AG20443 (cell line): ENCODE data around the gene MAN1A1.
A peak's percentile ranks its signal among the peaks of the same experiment; 100 is the strongest.

ENCODE experiments used
- DNase-seq: peaks from one replicate; pipeline ENCODE4 v3.0.0; 2012; ENCODE audit warnings: low spot score, mixed read lengths

Gene MAN1A1

DNA sequence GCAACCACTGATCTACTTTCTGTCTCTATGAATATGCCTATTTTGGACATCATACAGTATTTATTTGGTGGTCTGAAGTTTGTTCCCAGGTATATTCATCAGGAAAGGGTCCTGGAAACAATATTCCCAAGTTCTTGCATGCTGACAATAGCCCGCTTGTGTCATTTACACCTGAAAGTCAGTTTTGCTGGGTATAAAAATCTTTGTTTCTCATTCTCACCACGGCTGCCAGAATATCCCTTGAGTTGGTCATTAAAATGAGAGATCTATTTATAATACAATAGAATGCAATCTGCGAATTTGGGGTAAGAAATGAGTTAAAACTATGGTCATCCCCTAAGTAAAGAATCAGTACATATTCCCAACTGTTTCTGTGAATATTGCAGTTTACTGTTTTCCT is 79.0 kb downstream of the MAN1A1 start:
- DNase-seq, result no peak

- no peak for DNase-seq
Measured at GRCh38 chr6:119269266-119270103, 80.1 kb downstream of the MAN1A1 start.

GRCh38 chr6:119267126-119267905 is 82.2 kb downstream of the MAN1A1 start:
- no peak for DNase-seq

DNA sequence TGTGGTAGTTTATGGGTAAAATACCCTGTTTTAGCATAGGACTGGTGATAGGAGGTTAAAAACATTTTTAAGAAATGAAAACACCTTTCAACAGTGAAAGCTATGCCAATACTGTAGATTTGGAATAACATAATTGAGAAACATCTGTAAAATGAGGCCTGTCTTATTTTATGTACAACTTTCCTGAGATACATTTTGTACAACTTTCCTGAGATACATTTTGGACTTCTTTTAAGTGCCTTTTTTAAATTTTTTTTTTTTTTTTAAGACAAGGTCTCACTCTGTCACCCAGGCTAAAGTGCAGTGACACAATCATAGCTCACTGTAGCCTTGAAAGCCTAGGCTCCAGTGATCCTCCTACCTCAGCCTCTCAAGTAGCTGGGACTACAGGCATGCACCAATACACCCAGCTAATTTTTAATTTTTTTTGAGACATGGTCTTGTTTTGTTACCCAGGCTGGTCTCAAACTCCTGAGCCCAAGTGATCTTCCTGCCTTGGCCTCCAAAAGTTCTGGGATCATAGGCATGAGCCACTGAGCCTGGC is 84.6 kb downstream of the MAN1A1 start:
- DNase-seq, result no peak

GRCh38 chr6:119262612-119263011 is 86.9 kb downstream of the MAN1A1 start:
- no peak for DNase-seq

DNA sequence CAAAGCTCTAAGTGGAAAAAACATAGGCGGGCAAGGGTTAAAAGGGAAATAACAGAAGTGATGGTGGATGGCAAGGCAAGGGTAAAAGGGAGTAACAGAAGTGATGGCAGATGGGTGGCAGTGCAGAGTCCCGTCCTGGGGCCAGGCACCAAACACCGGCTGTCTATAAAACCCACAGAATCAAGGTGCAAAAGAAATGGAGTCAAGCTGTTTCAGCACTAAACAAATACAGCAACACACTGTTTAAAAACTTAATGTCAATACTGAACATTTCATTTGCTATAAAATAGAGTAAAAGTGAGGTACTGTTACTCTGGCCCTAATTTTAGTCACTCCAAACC is 87.6 kb downstream of the MAN1A1 start:
- no peak for DNase-seq

- no peak for DNase-seq
Measured at GRCh38 chr6:119259027-119259426, 90.5 kb downstream of the MAN1A1 start.

- no peak for DNase-seq
Measured at GRCh38 chr6:119257726-119258125, 91.8 kb downstream of the MAN1A1 start.

DNA sequence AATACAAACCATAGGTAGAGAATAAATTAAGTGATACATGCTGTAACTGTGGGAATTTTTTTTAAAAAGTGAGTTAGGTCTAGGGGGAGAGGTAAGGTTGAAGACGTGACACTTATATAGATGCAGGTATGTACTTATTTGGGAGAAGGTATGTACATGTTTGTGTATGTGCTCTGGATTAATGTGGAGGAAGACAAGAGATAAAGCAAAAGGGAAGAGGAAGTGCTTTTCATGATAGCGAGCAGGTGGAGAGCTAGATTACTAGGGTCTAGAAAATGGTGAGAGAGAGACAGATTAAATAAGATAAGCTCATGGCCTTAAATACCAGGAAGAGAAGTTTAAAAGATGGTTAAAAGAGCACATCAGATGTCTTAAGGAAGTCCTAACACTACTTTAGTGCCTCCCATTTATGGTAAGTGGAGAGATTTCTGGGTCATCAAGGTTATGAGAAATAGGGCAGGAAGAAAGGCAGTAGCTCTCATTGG is 92.5 kb downstream of the MAN1A1 start:
- no peak for DNase-seq

DNA sequence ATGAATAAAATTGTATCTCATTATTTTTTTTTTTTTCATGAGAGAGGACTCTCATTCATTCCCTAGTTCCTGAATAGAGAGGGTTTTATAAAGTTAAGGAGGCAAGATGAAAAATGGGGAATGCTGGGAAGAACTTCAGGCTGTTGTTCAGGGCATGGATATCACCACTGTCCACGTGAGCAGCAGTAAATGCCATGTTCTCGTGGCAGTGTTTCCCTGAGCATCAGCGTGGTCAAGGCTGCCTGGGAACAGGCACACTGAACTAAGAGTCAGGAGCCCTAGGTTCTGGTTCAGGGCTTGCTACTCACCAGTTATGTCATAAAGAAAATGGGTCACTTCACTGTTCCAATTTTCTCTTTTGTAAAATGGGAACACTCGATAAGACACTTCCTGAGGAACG is 93.2 kb downstream of the MAN1A1 start:
- DNase-seq, result no peak

GRCh38 chr6:119255492-119255891 is 94.1 kb downstream of the MAN1A1 start:
- DNase-seq, result no peak

GRCh38 chr6:119250036-119250435 is 99.5 kb downstream of the MAN1A1 start:
- DNase-seq, result no peak

- no peak for DNase-seq
Measured at GRCh38 chr6:119249319-119249718, 100.2 kb downstream of the MAN1A1 start.

DNA sequence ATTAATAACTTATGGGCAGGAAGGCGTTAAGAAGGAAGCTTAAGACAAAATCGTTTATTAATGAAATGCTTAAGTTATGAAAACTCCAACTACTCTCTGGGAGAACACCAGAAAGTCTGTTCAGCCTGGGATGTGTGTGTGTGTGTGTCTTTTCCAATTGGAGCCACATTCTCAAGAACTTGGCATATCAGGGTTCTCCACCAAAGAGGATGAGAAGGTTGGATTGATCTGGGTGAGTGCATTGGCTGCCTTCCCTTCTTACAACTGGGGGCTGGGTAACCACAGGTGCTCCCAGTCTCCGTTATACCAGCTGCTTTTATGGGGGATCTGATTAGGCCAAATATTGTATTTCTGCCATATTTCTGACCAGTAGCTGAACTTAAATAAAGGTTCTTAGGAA is 102.1 kb downstream of the MAN1A1 start:
- no peak for DNase-seq

DNA sequence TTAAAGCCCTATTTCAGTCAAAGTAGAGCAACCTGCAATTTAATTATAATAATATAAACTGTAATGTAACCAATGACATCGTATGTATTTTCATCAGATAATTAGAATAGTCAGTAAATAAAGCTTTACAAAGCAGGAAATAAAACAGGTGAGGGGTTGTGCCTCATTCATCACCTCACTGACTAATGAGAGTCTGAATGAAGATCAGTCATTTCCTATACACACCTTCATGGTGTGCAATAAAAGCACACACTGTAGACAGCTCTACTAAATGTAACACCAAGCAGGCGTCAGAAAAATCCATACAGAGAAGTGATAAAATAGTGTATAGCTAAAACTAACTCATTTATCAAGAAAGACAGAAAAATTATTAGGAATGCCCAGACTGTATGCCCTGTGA is 105.9 kb downstream of the MAN1A1 start:
- DNase-seq, result no peak

GRCh38 chr6:119243037-119243436 is 106.5 kb downstream of the MAN1A1 start:
- no peak for DNase-seq

DNA sequence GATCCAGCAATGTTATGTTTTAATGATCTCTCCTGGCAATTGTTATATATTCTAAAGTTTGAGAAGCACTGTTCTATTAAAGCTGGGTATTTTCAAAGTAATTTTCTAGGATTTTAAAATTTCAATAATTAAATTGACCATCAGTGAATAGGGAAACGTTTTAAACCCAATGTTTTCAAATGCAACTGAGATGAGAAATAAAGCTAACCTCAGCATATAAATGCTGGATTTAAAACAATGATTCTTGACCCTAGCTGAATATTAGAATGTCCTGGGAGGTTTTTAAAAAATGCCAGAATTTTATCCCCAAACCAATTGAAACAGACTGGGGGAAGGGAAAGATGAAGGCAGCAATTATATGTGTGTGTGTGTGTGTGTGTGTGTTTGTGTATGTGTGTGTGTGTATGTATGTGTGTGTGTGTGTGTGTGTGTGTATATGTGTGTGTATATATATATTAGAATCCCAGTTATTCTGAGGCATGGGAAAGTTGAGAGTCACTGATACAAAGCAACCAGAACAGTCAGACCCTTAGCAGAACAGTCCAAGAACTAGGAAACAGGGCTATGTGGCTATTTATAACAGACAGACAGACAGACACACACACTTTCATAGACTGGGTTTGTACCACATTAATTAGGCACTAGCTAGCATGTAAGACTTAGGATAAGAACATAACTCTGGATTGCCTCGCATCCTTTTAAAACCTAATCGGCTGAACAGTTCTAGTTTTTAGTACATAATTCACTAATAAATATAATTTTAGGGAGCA is 107.8 kb downstream of the MAN1A1 start:
- no peak for DNase-seq

DNA sequence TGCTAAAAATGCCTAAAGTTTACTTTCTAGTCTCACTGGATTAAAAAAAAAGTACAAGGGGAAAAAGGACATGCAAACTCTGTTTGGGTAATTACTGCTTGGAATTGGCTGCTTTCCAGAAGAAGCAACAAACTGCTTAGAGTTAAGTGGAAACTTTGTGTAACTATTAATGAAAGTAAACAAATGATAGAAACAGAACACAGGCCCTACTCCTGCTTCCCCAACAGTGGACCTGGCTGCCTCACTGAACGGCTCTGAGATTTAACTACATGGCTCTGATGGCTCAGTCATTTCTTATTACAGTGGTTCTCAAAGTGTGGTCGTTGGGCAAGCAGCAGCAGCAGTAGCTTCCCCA is 108.5 kb downstream of the MAN1A1 start:
- peak; percentile 13 for DNase-seq

GRCh38 chr6:119240257-119241110 is 109.1 kb downstream of the MAN1A1 start:
- DNase-seq, result no peak

DNA sequence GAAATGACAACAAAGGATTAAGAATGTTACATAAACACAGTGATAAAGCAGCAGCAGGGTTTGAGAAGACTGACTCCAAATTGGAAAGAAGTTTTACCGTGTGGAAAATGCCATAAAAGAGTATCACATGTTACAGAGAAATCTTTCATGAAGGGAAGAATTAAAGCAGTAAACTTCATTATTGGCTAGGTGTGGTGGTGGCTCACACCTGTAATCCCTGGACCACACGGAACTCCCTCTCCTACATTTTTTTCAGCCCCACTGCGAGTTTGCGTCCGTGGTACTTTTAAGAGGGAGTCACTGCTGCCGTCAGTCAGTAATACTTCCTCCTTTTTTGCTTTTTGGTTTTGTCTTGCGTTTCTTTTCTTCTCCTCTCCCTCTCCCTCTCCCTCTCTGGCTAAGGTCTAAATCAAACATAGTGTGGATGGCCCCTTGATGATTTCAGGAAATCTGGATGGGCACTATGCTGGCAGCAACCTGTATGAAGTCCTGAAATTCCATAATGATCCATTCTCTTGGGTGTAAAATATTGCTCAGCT is 112.3 kb downstream of the MAN1A1 start:
- no peak for DNase-seq

- DNase-seq, result no peak
Measured at GRCh38 chr6:119234941-119235340, 114.6 kb downstream of the MAN1A1 start.
